Panc1 (cell line): ENCODE results near the gene EGFR. TPM values are rescaled to one million over a fixed set of nuclear protein-coding genes. Genes with fewer than 3 reads are reported as not detected.

ENCODE experiments used
- ATAC-seq: fragments of 200-7000 bp; cut with Tn5 transposase; 2 replicates; pipeline ENCODE4 v1.9.1; 2020; ENCODE audit warnings: mild to moderate bottlenecking, moderate library complexity
- BruUV-seq: library from RNA; stranded (reverse); fragments of 400-500 nt; replicated peaks from 2 replicates; lab custom pipeline; 2021; lab: Mats Ljungman, UMichigan
- CTCF ChIA-PET: fragments of 300-600 bp; sonication (Branson Sonifier 250); formaldehyde crosslinking; loops from one replicate; lab custom pipeline; 2022; ENCODE audit warnings: antibody characterized with exemption; lab: Charles Lee
- POLR2A ChIA-PET: fragments of 300-600 bp; sonication (Branson Sonifier 250); formaldehyde crosslinking; loops from one replicate; lab custom pipeline; 2022; ENCODE audit warnings: antibody characterized with exemption; lab: Charles Lee
- DNase-seq: peaks from one replicate; pipeline ENCODE4 v3.0.0-alpha.2; 2010; ENCODE audit warnings: low read depth, low spot score
- H3K27ac ChIP-seq: 2 replicates; pipeline ENCODE4 v1.5.1; 2011; ENCODE audit warnings: mild to moderate bottlenecking, low read length, inconsistent platforms
- H3K27me3 ChIP-seq: fragments of 200-500 bp; sonication (Bioruptor generic); 2 replicates; pipeline ENCODE4 v1.6.0; 2014; ENCODE audit warnings: low read length, inconsistent platforms; ENCODE audit not compliant: control insufficient read depth, insufficient read depth
- H3K36me3 ChIP-seq: fragments of 200-500 bp; sonication (Bioruptor generic); 2 replicates; pipeline ENCODE4 v1.5.1; 2014; ENCODE audit warnings: inconsistent platforms, mild to moderate bottlenecking, low read length, moderate library complexity; ENCODE audit not compliant: control insufficient read depth, insufficient read depth
- H3K4me1 ChIP-seq: 2 replicates; pipeline ENCODE4 v1.5.1; 2011; ENCODE audit warnings: inconsistent platforms, mild to moderate bottlenecking, low read length, moderate library complexity; ENCODE audit not compliant: control insufficient read depth, insufficient read depth
- H3K4me3 ChIP-seq, 2 experiments: 2 replicates each; pipeline ENCODE4 v1.5.1; 2011 to 2012; ENCODE audit warnings: low read depth in 2 of 2, low read length in 2 of 2, mild to moderate bottlenecking in 2 of 2, inconsistent platforms in 1 of 2, moderate library complexity in 1 of 2
- H3K9me3 ChIP-seq: fragments of 200-500 bp; sonication (Bioruptor generic); 2 replicates; pipeline ENCODE4 v1.5.1; 2014; ENCODE audit warnings: low read depth, mild to moderate bottlenecking, inconsistent platforms, low read length, moderate library complexity; ENCODE audit not compliant: control insufficient read depth, insufficient read depth
- POLR2AphosphoS5 ChIP-seq: IDR thresholded peaks from 2 replicates; pipeline ENCODE4 v1.6.1; 2012; ENCODE audit warnings: mild to moderate bottlenecking, low read depth, low read length, moderate library complexity
- REST ChIP-seq, 2 experiments: IDR thresholded peaks; 2 replicates each; pipeline ENCODE4 v1.6.1; 2011 to 2012; ENCODE audit warnings: low read depth in 2 of 2, control low read depth in 1 of 2, low read length in 1 of 2, mild to moderate bottlenecking in 1 of 2, moderate library complexity in 1 of 2; ENCODE audit not compliant: insufficient read depth in 1 of 2
- SIN3A ChIP-seq: IDR thresholded peaks from 2 replicates; pipeline ENCODE4 v1.6.1; 2012; ENCODE audit warnings: low read depth, mild to moderate bottlenecking, low read length, moderate library complexity, borderline replicate concordance; ENCODE audit not compliant: insufficient read depth
- TCF7L2 ChIP-seq: IDR thresholded peaks from 2 replicates; pipeline ENCODE4 v1.6.1; 2011; ENCODE audit warnings: mild to moderate bottlenecking, low read depth, low read length, inconsistent platforms
- in situ Hi-C: cut with HindIII; loops from 2 replicates; pipeline ENCODE4 v1.10.0; 2016; ENCODE audit warnings: low sequenced_read_pairs, low pct_unique_long_range_greater_than_20kb
- intact Hi-C: fragments of 100-400 bp; cut with micrococcal nuclease; formaldehyde crosslinking; loops from one replicate; pipeline ENCODE4 v1.10.0; 2022; ENCODE audit not compliant: unreplicated experiment
- total RNA-seq: library from RNA; stranded (reverse); gene quantifications from one replicate; pipeline ENCODE4 v1.2.1, GENCODE V29; 2021; ENCODE audit not compliant: unreplicated experiment
- TF ChIP-seq, protein P1 (sequence below): fragments of 450-650 bp; IDR thresholded peaks from 2 replicates; pipeline ENCODE4 v1.5.1; 2017; ENCODE audit warnings: mild to moderate bottlenecking

The EGFR gene
- total RNA-seq, 1 experiment from 2014 or later: 156 TPM

DNA sequence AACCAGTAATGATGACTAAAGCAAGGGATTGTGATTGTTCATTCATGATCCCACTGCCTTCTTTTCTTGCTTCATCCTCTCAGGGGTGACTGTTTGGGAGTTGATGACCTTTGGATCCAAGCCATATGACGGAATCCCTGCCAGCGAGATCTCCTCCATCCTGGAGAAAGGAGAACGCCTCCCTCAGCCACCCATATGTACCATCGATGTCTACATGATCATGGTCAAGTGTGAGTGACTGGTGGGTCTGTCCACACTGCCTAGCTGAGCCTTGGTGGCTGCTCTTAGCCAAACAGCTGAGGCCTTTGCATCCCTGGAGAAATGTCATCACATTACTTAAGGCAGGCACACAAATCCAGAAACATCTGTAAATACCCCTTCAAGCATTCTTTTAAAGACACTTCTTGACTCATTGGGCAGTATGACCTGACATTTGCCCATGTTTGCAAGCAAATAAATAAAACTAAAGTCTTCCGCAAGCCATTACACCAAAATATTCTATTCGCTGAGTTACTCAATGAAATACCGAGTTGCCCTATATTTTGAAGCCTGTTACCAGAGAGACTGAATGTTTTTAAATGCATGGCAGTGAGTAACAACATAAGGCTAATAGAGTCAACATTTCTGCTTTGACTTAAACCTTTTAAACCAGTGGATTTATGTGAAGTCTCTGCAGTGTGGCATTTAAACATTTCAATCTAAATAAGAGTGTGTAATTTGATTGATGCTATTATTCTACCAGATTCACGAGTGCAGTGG lies 180.0 kb downstream of the EGFR start:
- CTCF ChIA-PET: no interaction called here
- DNase-seq (no peak), ATAC-seq (no peak)
- no TSS peak for BruUV-seq
- Histone ChIP-seq H3K4me1 (no peaks in the 10 kb centered on the region), H3K27ac (no peak overlapping the region), H3K36me3 (peaks cover 16% of the 10 kb centered on the region), H3K4me3 (no peak overlapping the region), H3K9me3 (no peaks in the 10 kb centered on the region), H3K27me3 (no peaks in the 10 kb centered on the region)
- TF ChIP-seq REST (IDR thresholded peaks at IDR 0.05; ENCODE audit: insufficient read depth in 1 of 2, low read depth in 2 of 2, low read length in 1 of 2): no peak
- POLR2A ChIA-PET: no interaction called here
- in situ Hi-C loops (no loop called here), intact Hi-C loops (no loop called here)

GRCh38 chr7:55199418-55199817 lies 180.6 kb downstream of the EGFR start:
- intact Hi-C loops: no loop called here
- Histone ChIP-seq H3K9me3 (no peaks in the 10 kb centered on the region), H3K27ac (no peak overlapping the region), H3K36me3 (peaks cover 16% of the 10 kb centered on the region), H3K4me1 (no peaks in the 10 kb centered on the region), H3K4me3 (no peak overlapping the region), H3K27me3 (no peaks in the 10 kb centered on the region)
- DNase-seq (no peak), ATAC-seq (no peak)
- in situ Hi-C loops: no loop called here
- BruUV-seq: no TSS peak
- ChIA-PET CTCF (no interaction called here), POLR2A (no interaction called here)
- no peak for TF ChIP-seq TCF7L2

DNA sequence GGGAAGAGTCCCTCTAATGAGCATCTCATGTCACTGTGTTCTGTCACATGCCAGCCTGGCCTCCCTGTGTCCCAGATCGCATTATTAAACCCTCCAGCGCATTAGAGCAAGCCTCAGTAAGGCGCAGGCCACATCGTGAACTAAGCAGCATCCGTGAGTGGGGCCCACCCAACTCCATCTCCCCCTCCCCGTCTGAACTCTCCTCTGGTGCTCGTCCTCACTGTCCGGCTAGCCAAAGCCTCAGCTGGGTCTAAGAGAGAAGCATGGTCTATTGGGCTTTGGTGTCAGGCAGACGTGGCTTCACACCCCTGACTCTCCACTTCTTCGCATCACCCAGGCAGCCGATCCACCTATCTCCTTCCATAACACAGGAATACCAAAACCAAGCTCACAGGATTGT lies 181.6 kb downstream of the EGFR start:
- no peak overlapping the region for H3K27ac ChIP-seq
- CTCF ChIA-PET: interaction anchor here (0.6 kb wide), 3 partner anchors 54 to 427 kb away, joined by 4 to 8 read pairs (median 6); no protein-coding TSS in a partner anchor
- no peak for TF ChIP-seq TCF7L2
- TF ChIP-seq POLR2AphosphoS5: no peak
- no peak for TF ChIP-seq SIN3A
- TF ChIP-seq REST (IDR thresholded peaks at IDR 0.05; ENCODE audit: insufficient read depth in 1 of 2, low read depth in 2 of 2, low read length in 1 of 2): no peak
- TF ChIP-seq, protein P1, sequence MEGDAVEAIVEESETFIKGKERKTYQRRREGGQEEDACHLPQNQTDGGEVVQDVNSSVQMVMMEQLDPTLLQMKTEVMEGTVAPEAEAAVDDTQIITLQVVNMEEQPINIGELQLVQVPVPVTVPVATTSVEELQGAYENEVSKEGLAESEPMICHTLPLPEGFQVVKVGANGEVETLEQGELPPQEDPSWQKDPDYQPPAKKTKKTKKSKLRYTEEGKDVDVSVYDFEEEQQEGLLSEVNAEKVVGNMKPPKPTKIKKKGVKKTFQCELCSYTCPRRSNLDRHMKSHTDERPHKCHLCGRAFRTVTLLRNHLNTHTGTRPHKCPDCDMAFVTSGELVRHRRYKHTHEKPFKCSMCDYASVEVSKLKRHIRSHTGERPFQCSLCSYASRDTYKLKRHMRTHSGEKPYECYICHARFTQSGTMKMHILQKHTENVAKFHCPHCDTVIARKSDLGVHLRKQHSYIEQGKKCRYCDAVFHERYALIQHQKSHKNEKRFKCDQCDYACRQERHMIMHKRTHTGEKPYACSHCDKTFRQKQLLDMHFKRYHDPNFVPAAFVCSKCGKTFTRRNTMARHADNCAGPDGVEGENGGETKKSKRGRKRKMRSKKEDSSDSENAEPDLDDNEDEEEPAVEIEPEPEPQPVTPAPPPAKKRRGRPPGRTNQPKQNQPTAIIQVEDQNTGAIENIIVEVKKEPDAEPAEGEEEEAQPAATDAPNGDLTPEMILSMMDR: no peak
- peaks cover 17% of the 10 kb centered on the region for H3K36me3 ChIP-seq
- intact Hi-C loops (no loop called here), in situ Hi-C loops (no loop called here)
- no peaks in the 10 kb centered on the region for H3K4me1 ChIP-seq
- no peak overlapping the region for H3K4me3 ChIP-seq
- POLR2A ChIA-PET: no interaction called here
- ATAC-seq (no peak), DNase-seq (no peak)
- BruUV-seq: no TSS peak
- no peaks in the 10 kb centered on the region for H3K9me3 ChIP-seq
- no peaks in the 10 kb centered on the region for H3K27me3 ChIP-seq
